HCT116 (cell line): ENCODE data around the gene ANGPT4. TPM values are rescaled to one million over a fixed set of nuclear protein-coding genes. Genes with fewer than 3 reads are reported as not detected.

Experiments
- ATAC-seq: fragments of 200-7000 bp; cut with Tn5 transposase; 2 replicates; pipeline ENCODE4 v1.9.1; 2020; ENCODE audit warnings: mild to moderate bottlenecking, moderate library complexity
- BruUV-seq: library from RNA; stranded (reverse); fragments of 400-500 nt; replicated peaks from 2 replicates; lab custom pipeline; 2021; lab: Mats Ljungman, UMichigan
- CTCF ChIA-PET: fragments of 300-600 bp; sonication (Branson Sonifier 250); formaldehyde crosslinking; loops from one replicate; lab custom pipeline; 2021; ENCODE audit warnings: antibody characterized with exemption; lab: Charles Lee
- POLR2A ChIA-PET: fragments of 300-600, 350-600 bp; sonication (Branson Sonifier 250); formaldehyde crosslinking; loops from one replicate; lab custom pipeline; 2021; ENCODE audit warnings: antibody characterized with exemption; lab: Charles Lee
- RAD21 ChIA-PET, 2 experiments: fragments of 300-600 bp; sonication (Branson Sonifier 250); formaldehyde crosslinking; loops; one replicate each; lab custom pipeline; 2023; ENCODE audit warnings: low total read pairs in 2 of 2; ENCODE audit not compliant: uncharacterized antibody in 2 of 2, unreplicated experiment in 2 of 2, low non-redundant PET in 1 of 2; lab: Charles Lee
- DNase-seq: peaks from one replicate; pipeline ENCODE4 v3.0.0-alpha.2; 2010; ENCODE audit warnings: low read depth, low spot score
- H2AFZ ChIP-seq: fragments of 200-600 bp; shearing (Covaris generic), sonication (generic); 2 replicates; pipeline ENCODE4 v1.6.1; 2017; ENCODE audit warnings: low read depth, mixed run types, mixed read lengths, antibody characterized with exemption, low read length; ENCODE audit not compliant: poor library complexity, severe bottlenecking
- H3K27ac ChIP-seq: 2 replicates; pipeline ENCODE4 v1.5.1; 2012; ENCODE audit warnings: low read depth, low read length
- H3K27me3 ChIP-seq: fragments of 200-600 bp; sonication (generic); 2 replicates; pipeline ENCODE4 v1.6.1; 2016; ENCODE audit warnings: mixed run types, low read length, mixed read lengths; ENCODE audit not compliant: insufficient read depth
- H3K36me3 ChIP-seq, 2 experiments: fragments of 200-500 bp in 1 of 2; fragments of 200-600 bp in 1 of 2; sonication (Bioruptor generic) in 1 of 2; sonication (generic) in 1 of 2; 2 replicates each; pipeline versions ENCODE4 v1.5.1 to v1.6.1; 2014 to 2016; ENCODE audit warnings: low read length in 2 of 2, inconsistent platforms in 1 of 2, mixed read lengths in 1 of 2, mixed run types in 1 of 2; ENCODE audit not compliant: insufficient read depth in 2 of 2, control insufficient read depth in 1 of 2
- H3K4me1 ChIP-seq, 2 experiments: fragments of 200-600 bp in 1 of 2; sonication (generic) in 1 of 2; 2 replicates each; pipeline versions ENCODE4 v1.5.1 to v1.6.1; 2012 to 2017; ENCODE audit warnings: low read length in 2 of 2, inconsistent platforms in 1 of 2, mild to moderate bottlenecking in 1 of 2, mixed read lengths in 1 of 2, mixed run types in 1 of 2, moderate library complexity in 1 of 2; ENCODE audit not compliant: insufficient read depth in 2 of 2, control insufficient read depth in 1 of 2
- H3K4me2 ChIP-seq: fragments of 200-600 bp; sonication (generic); 2 replicates; pipeline ENCODE4 v1.6.1; 2017; ENCODE audit warnings: mixed run types, low read length, mixed read lengths
- H3K4me3 ChIP-seq, 2 experiments: fragments of 200-600 bp in 1 of 2; sonication (generic) in 1 of 2; replicated peaks in 1 of 2; 2 replicates each; pipeline ENCODE4 v1.5.1; 2011 to 2016; ENCODE audit warnings: low read length in 2 of 2, control low read depth in 1 of 2, low read depth in 1 of 2, mild to moderate bottlenecking in 1 of 2, mixed read lengths in 1 of 2, mixed run types in 1 of 2
- H3K79me2 ChIP-seq: fragments of 200-600 bp; sonication (generic); 2 replicates; pipeline ENCODE4 v1.6.1; 2017; ENCODE audit warnings: mild to moderate bottlenecking, mixed run types, low read length, moderate library complexity, mixed read lengths; ENCODE audit not compliant: insufficient read depth
- H3K9ac ChIP-seq: fragments of 200-600 bp; sonication (generic); 2 replicates; pipeline ENCODE4 v1.6.1; 2016; ENCODE audit warnings: low read length, mixed read lengths
- H3K9me2 ChIP-seq: fragments of 200-600 bp; sonication (generic), shearing (Covaris generic); 2 replicates; pipeline ENCODE4 v1.6.1; 2017; ENCODE audit warnings: mixed run types, mild to moderate bottlenecking, moderate library complexity; ENCODE audit not compliant: insufficient read depth
- H3K9me3 ChIP-seq, 2 experiments: fragments of 200-500 bp in 1 of 2; fragments of 200-600 bp in 1 of 2; sonication (Bioruptor generic) in 1 of 2; sonication (generic) in 1 of 2; 2 replicates each; pipeline ENCODE4 v1.6.1; 2014 to 2017; ENCODE audit warnings: low read length in 2 of 2, mixed read lengths in 2 of 2, inconsistent platforms in 1 of 2, low read depth in 1 of 2, mild to moderate bottlenecking in 1 of 2, mixed run types in 1 of 2, moderate library complexity in 1 of 2; ENCODE audit not compliant: control insufficient read depth in 1 of 2, insufficient read depth in 1 of 2
- H4K20me1 ChIP-seq: fragments of 200-600 bp; sonication (generic), shearing (Covaris generic); 2 replicates; pipeline ENCODE4 v1.6.1; 2017; ENCODE audit warnings: mixed run types, mild to moderate bottlenecking, moderate library complexity; ENCODE audit not compliant: insufficient read depth
- CEBPB ChIP-seq: IDR thresholded peaks from 2 replicates; pipeline ENCODE4 v1.6.1; 2012; ENCODE audit warnings: low read depth
- ELF1 ChIP-seq: IDR thresholded peaks from 2 replicates; pipeline ENCODE4 v1.6.1; 2012; ENCODE audit warnings: low read depth, borderline replicate concordance
- EZH2phosphoT487 ChIP-seq: fragments of 200-600 bp; IDR thresholded peaks from 2 replicates; pipeline ENCODE4 v1.6.1; 2018; ENCODE audit warnings: antibody characterized with exemption, borderline replicate concordance
- FOSL1 ChIP-seq: IDR thresholded peaks from 2 replicates; pipeline ENCODE4 v1.6.1; 2012; ENCODE audit warnings: low read depth
- MAX ChIP-seq: IDR thresholded peaks from 2 replicates; pipeline ENCODE4 v1.6.1; 2012
- SIN3A ChIP-seq: IDR thresholded peaks from 2 replicates; pipeline ENCODE4 v1.6.1; 2012; ENCODE audit warnings: low read depth
- SP1 ChIP-seq: IDR thresholded peaks from 2 replicates; pipeline ENCODE4 v1.6.1; 2012; ENCODE audit warnings: low read depth
- TCF7L2 ChIP-seq: IDR thresholded peaks from 2 replicates; pipeline ENCODE4 v1.7.0; 2011; ENCODE audit warnings: borderline replicate concordance, inconsistent platforms; ENCODE audit not compliant: insufficient read depth, insufficient read length; ENCODE audit errors: extremely low read depth
- YY1 ChIP-seq: IDR thresholded peaks from 2 replicates; pipeline ENCODE4 v1.6.1; 2011; ENCODE audit warnings: low read length, low read depth, moderate library complexity, mild to moderate bottlenecking; ENCODE audit not compliant: insufficient replicate concordance; ENCODE audit errors: extremely low read depth
- ZNF274 ChIP-seq: fragments of 200-500 bp; sonication (Bioruptor generic); IDR thresholded peaks from 2 replicates; pipeline ENCODE4 v1.6.1; 2014; ENCODE audit warnings: mild to moderate bottlenecking, low read depth, low read length, inconsistent platforms
- intact Hi-C: fragments of 100-400 bp; cut with micrococcal nuclease; formaldehyde crosslinking; loops from 2 replicates; pipeline ENCODE4 v1.10.0; 2022
- total RNA-seq: library from RNA; stranded (reverse); gene quantifications from one replicate; pipeline ENCODE4 v1.2.1, GENCODE V29; 2021; ENCODE audit not compliant: unreplicated experiment
- TF ChIP-seq, protein P1 (sequence below): IDR thresholded peaks from 2 replicates; pipeline ENCODE4 v1.6.1; 2011; ENCODE audit warnings: mild to moderate bottlenecking, low read length, moderate library complexity; ENCODE audit not compliant: insufficient replicate concordance; ENCODE audit errors: extremely low read depth
- TF ChIP-seq, protein P2 (sequence below): IDR thresholded peaks from 2 replicates; pipeline ENCODE4 v1.6.1; 2012; ENCODE audit warnings: low read depth
- TF ChIP-seq, protein P3 (sequence below): IDR thresholded peaks from 2 replicates; pipeline ENCODE4 v1.6.1; 2012

The ANGPT4 gene
- total RNA-seq, 1 experiment from 2014 or later: not detected

DNA sequence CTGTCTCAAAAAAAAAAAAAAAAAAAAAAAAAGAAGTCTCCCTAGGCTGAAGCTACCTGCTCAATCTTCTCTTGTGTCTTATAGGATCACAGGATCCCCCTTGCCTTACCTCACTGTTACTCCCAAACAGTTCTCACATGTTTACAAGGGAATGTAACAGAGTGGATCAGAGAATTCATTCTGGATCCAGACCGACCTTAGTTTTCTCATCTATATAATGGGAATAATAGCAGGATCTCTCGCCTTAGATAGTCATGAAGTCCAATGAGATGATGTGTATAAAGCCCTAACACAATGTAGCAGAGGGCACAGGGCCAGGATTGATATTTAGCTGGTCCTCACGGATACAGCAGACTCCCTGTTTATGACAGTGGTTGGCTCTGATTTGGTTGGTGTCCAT, 84.9 kb downstream of the ANGPT4 start:
- intact Hi-C loops: no loop called here
- RAD21 ChIA-PET: no interaction called here
- no peaks in the 10 kb centered on the region for H3K9me3 ChIP-seq
- H3K4me1 ChIP-seq: peaks cover 17 to 22% of the 10 kb centered on the region in 2 experiments
- no peak for TF ChIP-seq TCF7L2
- TF ChIP-seq CEBPB: no peak
- TF ChIP-seq ZNF274: no peak
- no peak for TF ChIP-seq ELF1
- TF ChIP-seq EZH2phosphoT487: no peak
- no peak for TF ChIP-seq YY1
- no peak for TF ChIP-seq MAX
- TF ChIP-seq, protein P1, sequence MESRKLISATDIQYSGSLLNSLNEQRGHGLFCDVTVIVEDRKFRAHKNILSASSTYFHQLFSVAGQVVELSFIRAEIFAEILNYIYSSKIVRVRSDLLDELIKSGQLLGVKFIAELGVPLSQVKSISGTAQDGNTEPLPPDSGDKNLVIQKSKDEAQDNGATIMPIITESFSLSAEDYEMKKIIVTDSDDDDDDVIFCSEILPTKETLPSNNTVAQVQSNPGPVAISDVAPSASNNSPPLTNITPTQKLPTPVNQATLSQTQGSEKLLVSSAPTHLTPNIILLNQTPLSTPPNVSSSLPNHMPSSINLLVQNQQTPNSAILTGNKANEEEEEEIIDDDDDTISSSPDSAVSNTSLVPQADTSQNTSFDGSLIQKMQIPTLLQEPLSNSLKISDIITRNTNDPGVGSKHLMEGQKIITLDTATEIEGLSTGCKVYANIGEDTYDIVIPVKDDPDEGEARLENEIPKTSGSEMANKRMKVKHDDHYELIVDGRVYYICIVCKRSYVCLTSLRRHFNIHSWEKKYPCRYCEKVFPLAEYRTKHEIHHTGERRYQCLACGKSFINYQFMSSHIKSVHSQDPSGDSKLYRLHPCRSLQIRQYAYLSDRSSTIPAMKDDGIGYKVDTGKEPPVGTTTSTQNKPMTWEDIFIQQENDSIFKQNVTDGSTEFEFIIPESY: no peak
- TF ChIP-seq, protein P2, sequence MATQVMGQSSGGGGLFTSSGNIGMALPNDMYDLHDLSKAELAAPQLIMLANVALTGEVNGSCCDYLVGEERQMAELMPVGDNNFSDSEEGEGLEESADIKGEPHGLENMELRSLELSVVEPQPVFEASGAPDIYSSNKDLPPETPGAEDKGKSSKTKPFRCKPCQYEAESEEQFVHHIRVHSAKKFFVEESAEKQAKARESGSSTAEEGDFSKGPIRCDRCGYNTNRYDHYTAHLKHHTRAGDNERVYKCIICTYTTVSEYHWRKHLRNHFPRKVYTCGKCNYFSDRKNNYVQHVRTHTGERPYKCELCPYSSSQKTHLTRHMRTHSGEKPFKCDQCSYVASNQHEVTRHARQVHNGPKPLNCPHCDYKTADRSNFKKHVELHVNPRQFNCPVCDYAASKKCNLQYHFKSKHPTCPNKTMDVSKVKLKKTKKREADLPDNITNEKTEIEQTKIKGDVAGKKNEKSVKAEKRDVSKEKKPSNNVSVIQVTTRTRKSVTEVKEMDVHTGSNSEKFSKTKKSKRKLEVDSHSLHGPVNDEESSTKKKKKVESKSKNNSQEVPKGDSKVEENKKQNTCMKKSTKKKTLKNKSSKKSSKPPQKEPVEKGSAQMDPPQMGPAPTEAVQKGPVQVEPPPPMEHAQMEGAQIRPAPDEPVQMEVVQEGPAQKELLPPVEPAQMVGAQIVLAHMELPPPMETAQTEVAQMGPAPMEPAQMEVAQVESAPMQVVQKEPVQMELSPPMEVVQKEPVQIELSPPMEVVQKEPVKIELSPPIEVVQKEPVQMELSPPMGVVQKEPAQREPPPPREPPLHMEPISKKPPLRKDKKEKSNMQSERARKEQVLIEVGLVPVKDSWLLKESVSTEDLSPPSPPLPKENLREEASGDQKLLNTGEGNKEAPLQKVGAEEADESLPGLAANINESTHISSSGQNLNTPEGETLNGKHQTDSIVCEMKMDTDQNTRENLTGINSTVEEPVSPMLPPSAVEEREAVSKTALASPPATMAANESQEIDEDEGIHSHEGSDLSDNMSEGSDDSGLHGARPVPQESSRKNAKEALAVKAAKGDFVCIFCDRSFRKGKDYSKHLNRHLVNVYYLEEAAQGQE: no peak
- TF ChIP-seq FOSL1: no peak
- TF ChIP-seq, protein P3, sequence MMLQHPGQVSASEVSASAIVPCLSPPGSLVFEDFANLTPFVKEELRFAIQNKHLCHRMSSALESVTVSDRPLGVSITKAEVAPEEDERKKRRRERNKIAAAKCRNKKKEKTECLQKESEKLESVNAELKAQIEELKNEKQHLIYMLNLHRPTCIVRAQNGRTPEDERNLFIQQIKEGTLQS: no peak
- TF ChIP-seq SP1: no peak
- no peak for TF ChIP-seq SIN3A
- H3K4me3 ChIP-seq: no peak overlapping the region
- H4K20me1 ChIP-seq: no peaks in the 10 kb centered on the region
- H3K79me2 ChIP-seq: peaks cover 9% of the 10 kb centered on the region; the same call in 1 of the 2 replicates
- BruUV-seq: no TSS peak
- H2AFZ ChIP-seq: no peak overlapping the region
- DNase-seq (no peak), ATAC-seq (no peak)
- no peaks in the 10 kb centered on the region for H3K27me3 ChIP-seq
- CTCF ChIA-PET: interaction anchor here (2.5 kb wide), 1 partner anchor 13 kb away, joined by 7 read pairs; no protein-coding TSS in a partner anchor
- H3K4me2 ChIP-seq: no peak overlapping the region
- H3K36me3 ChIP-seq: no peaks in the 10 kb centered on the region
- no peak overlapping the region for H3K9ac ChIP-seq
- H3K9me2 ChIP-seq: no peaks in the 10 kb centered on the region
- POLR2A ChIA-PET: no interaction called here
- no peak overlapping the region for H3K27ac ChIP-seq
